SK-N-SH (cell line): Measurements from ENCODE around the gene RBM17.

Experiments
- CTCF ChIP-seq: fragments of 200-600 bp; sonication (generic); IDR thresholded peaks from 2 replicates; pipeline ENCODE4 v1.6.1; 2017; ENCODE audit warnings: antibody characterized with exemption, mild to moderate bottlenecking, moderate library complexity
- EZH2phosphoT487 ChIP-seq: fragments of 200-600 bp; sonication (generic); IDR thresholded peaks from 2 replicates; pipeline ENCODE4 v1.6.1; 2017; ENCODE audit warnings: low read depth, mixed run types, mild to moderate bottlenecking, antibody characterized with exemption, moderate library complexity, borderline replicate concordance
- FOXJ3 ChIP-seq: sonication (generic); formaldehyde crosslinking; IDR thresholded peaks from 2 replicates; pipeline ENCODE4 v1.5.1; 2020; ENCODE audit warnings: mild to moderate bottlenecking, missing genetic modification reagents
- JUND ChIP-seq: IDR thresholded peaks from 2 replicates; pipeline ENCODE4 v1.4.0; 2012
- POLR2AphosphoS5 ChIP-seq: IDR thresholded peaks from 2 replicates; pipeline ENCODE4 v1.6.1; 2012; ENCODE audit warnings: low read depth, low read length
- SIN3A ChIP-seq: IDR thresholded peaks from 2 replicates; pipeline ENCODE4 v1.6.1; 2012; ENCODE audit warnings: low read depth, mild to moderate bottlenecking, low read length, moderate library complexity, borderline replicate concordance

GRCh38 chr10:6139470-6139869 is 50.6 kb downstream of the RBM17 start:
- TF ChIP-seq CTCF = no peak
- no peak for TF ChIP-seq SIN3A
- TF ChIP-seq EZH2phosphoT487 = no peak
- TF ChIP-seq POLR2AphosphoS5 = no peak
- no peak for TF ChIP-seq JUND
- no peak for TF ChIP-seq FOXJ3 (CRISPR knock-in tag)
